ENCODE data around the gene CCDC124.

The CCDC124 gene

DNA sequence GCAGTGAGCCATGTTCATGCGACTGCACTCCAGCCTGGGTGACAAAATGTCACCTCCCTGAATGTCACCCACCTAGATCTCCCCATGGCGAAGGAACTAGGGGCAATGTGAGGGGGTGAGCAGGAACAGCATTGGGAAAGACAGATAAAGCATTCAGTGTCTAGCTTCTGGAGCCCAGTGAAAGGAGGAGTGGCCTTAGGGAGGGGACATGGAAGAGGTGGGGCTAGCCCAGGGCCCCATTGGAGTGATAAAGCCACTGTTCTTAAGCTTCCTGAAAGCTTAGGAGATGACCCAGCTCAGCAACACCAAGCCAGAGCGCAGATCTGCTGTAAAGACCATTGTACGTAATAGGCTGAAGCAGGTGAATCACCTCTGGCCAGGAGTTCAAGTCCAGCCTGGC lies 21.1 kb downstream of the CCDC124 start:
- DNase-seq (ENCODE audit: low spot score), result no peak

DNA sequence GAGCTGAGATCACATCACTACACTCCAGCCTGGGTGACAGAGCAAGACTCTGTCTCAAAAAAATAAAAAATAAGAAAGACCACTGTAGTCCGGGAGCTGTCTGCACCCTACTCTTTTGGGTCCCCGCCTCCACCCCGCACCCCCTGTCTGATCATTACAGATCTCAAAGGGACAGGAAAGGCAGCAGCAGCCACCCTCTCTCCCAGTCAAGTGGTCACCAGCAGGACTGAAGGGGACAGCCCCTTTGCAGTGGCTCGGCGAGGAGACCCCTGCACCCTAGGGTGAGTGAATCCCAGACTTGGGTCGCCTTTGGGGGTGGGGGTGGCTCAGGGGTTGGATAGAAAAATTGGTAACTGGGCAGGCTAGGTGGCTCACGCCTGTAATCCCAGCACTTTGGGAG lies 21.6 kb downstream of the CCDC124 start:
- DNase-seq (ENCODE audit: low spot score), result no peak

GRCh38 chr19:17957149-17957849 lies 24.5 kb downstream of the CCDC124 start:
- DNase-seq (ENCODE audit: low spot score), result no peak

DNA sequence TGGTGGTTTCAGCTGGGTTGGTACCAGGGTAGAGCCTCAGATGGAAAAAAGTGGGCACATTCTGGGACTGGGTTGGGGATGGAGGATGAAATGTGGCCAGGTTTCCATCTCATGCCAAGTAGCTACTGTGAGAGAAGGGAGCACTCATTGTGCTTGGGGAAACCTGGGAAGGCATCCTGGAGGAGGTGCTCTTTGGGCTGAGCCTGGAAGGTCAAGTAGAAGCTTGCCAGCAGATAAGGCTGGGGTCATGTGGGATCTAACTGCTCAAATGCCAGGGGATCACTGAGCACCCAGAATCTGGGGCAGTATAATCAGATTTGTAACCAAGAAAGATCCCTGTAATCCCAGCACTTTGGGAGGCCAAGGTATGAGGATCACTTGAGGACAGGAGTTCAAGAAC lies 25.1 kb downstream of the CCDC124 start:
- no peak for DNase-seq (ENCODE audit: low spot score)

GRCh38 chr19:17963936-17964691 lies 31.3 kb downstream of the CCDC124 start:
- no peak for DNase-seq (ENCODE audit: low spot score)

GRCh38 chr19:17965370-17966128 lies 32.7 kb downstream of the CCDC124 start:
- no peak for DNase-seq (ENCODE audit: low spot score)

- DNase-seq (ENCODE audit: low spot score), result no peak
These were observed 33.3 kb downstream of the CCDC124 start for GRCh38 chr19:17966129-17966483.

DNA sequence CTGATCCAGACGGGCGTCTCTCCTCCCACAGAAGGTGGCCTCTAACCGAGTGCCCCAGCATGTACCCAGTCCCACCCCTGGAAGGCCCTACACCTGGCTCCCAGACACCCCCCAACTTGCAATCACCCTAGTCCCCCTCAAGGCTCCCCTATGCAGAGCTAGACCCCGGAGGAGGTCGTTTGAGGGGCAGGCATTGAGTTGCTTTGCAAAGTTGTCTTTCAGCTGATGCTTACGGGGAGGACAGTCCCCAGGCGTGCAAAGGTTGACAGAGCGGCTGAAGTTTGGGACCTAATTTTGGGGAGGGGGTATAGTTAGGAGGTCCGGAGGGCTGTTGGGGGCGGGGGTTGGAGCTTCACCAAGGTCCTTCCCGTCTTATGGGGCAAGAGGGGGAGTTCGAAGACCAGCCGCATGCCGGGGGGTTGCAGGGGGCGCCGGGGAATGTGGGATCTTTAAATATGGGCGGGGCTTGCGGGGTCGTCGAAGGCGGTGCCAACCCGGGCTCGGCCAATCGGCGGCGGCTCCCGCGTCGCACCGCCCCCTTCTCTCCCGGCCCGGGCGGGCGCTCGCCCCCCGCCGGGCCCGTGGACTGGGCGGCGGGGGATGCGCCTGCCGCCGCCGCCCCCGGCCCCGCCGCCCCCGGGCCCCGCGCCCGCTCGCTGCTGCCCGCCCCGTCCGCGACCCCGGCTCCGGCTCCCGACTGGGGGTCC lies 33.9 kb downstream of the CCDC124 start, which contains the start of gene KCNN1:
TSS of gene KCNN1 (plus strand) at position 558 of the 707 bp plus-strand sequence. CDS start 6,782 bp downstream, outside the sequence.
- no peak for DNase-seq (ENCODE audit: low spot score)

DNA sequence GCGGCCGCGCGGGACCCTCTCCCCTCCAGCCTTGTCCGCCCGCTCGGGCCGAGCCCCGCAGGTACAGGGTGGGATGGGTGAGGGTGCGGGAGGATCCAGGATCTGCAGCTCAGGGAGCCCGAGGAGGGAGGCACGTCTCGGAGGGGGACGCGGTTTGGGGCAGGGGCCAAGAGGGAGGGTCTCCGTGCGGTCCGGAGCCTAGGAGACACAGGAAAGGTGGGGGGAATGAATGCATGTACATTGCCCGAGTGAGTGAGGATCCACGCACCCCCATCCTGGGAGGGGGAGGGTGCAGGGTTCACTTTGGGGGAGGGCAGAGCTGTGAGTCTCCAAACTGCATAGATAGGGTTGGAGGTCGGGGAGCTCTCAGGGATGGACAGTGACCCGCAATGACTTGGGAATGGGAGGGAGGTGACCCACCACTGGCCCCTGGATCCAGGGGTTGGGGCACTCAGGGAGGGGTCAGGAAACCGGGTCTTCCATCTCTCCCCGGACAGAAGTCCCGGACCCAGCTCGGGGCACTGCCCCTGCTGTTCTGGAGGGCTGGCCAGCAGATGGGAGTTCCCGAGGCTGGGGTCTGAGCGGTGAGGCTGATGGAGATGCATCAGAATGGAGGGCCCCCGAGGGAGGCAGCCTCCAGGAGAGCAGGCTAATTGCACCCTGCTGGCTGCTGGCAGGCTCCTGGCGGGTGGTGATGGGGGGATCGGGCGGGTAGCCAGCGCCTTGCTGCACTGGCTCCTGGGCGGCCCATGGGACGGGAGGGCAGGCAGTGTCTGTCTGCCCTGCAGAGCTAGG lies 34.6 kb downstream of the CCDC124 start:
- DNase-seq (ENCODE audit: low spot score), result no peak

GRCh38 chr19:17968362-17968761 lies 35.5 kb downstream of the CCDC124 start:
- no peak for DNase-seq (ENCODE audit: low spot score)

- DNase-seq (ENCODE audit: low spot score), result no peak
These were observed 36.4 kb downstream of the CCDC124 start for GRCh38 chr19:17969096-17969792.

DNA sequence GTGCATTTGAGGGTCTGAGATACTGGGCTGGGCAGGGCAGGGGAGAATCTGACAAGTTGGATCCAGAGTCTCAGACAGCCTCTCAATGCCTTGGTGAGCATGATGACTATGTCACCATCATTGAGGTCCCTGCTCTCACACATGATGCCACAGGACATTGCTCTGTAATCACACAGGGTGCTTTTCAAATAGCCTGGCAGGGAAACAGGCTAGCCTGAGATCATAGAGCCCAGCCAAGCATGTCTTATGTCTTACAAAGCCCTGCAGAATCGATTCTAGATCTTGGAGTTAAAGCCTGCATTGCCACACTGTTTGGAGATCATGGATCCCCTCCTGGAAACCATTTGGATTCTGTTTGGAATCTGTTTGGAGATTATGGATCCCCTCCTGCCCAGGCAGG lies 39.4 kb downstream of the CCDC124 start:
- no peak for DNase-seq (ENCODE audit: low spot score)

- no peak for DNase-seq (ENCODE audit: low spot score)
These were observed 40.9 kb downstream of the CCDC124 start for GRCh38 chr19:17973759-17974158.

GRCh38 chr19:17974551-17974950 lies 41.7 kb downstream of the CCDC124 start:
- no peak for DNase-seq (ENCODE audit: low spot score)

- no peak for DNase-seq (ENCODE audit: low spot score)
These were observed 42.2 kb downstream of the CCDC124 start for GRCh38 chr19:17975032-17975431.

DNA sequence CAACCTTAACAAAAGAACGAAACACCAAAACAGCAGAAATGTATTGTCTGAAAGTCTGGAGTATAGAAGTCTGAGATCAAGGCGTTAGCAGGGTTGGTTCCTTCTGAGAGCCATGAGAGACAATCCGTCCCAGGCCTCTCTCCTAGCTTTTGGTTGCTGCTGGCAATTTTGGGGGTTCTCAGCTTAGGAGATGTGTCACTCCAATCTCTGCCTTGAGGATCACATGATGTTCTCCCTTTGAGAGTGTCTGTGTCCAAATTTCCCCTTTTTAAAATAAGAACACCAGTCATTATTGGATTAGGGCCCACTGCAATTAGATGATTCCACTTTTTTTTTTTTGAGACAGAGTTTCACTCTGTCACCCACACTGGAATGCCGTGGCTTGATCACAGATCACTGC lies 44.2 kb downstream of the CCDC124 start:
- DNase-seq (ENCODE audit: low spot score), result no peak

- DNase-seq (ENCODE audit: low spot score), result no peak
These were observed 44.7 kb downstream of the CCDC124 start for GRCh38 chr19:17977488-17977887.

DNA sequence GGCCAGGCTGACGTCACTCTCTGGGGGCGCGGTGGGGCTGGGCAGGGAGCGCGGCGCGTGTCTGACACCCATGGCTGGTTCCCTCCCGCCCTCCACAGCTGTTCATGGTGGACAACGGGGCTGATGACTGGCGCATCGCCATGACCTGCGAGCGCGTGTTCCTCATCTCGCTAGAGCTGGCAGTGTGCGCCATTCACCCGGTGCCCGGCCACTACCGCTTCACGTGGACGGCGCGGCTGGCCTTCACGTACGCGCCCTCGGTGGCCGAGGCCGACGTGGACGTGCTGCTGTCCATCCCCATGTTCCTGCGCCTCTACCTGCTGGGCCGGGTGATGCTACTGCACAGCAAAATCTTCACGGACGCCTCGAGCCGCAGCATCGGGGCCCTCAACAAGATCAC lies 48.8 kb downstream of the CCDC124 start:
- DNase-seq (ENCODE audit: low spot score), result no peak

DNA sequence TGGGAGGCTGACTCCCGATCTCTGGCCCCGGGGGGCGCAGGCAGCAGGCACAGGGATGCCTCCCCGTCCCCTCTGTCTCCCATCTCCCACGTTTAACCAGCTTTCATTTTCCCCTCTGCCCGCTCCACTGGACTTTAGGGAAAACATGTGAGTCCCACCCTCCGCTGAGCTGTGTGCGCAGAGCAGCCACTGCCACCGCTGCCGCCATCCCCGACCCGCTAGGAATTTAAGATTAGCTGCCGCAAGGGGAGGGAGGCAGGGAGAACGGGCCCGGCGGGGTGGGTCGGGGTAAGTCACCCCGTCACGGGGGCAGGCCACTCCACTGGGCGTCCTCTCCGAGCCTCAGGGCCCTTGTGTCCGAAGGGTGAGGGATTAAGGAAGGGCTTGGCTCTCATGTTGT lies 49.6 kb downstream of the CCDC124 start:
- DNase-seq (ENCODE audit: low spot score), result no peak

GRCh38 chr19:17985037-17985818 lies 52.4 kb downstream of the CCDC124 start:
- DNase-seq (ENCODE audit: low spot score), result no peak

All from CD4-positive, alpha-beta T cell treated with Interleukin-6 at 100 ng/mL for 8 hours (primary cell).